ENCODE data around the gene PXDN. TPM values are rescaled to one million over a fixed set of nuclear protein-coding genes. Genes with fewer than 3 reads are reported as not detected.

PXDN gene
- total and polyA plus RNA-seq, 11 donors: 5.9 to 83.7 (median 28.2) TPM

- TF ChIP-seq CTCF (IDR thresholded peaks at IDR 0.05) (no peak), POLR2A (IDR thresholded peaks at IDR 0.05) (no peak)
- Histone ChIP-seq H3K9me3 (no peaks in the 10 kb centered on the region), H3K36me3 (no peaks in the 10 kb centered on the region), H3K27ac (peak overlapping the region in 11 of 12 donors; percentile 11 to 70 (median 49)), H3K4me1 (peaks cover 0 to 48% (median 27%) of the 10 kb centered on the region in 12 donors), H3K27me3 (no peaks in the 10 kb centered on the region), H3K4me3 (no peak overlapping the region)
- DNase-seq (peak in 4 of 5 donors; percentile 44 to 72 (median 65)), ATAC-seq (peak in 3 of 4 donors; percentile 21 to 48 (median 30))
- intact Hi-C loops (cut with DNase I): loop anchor here in 1 of 10 donors (5.0 kb wide), 1 partner anchor 51 kb away; no protein-coding TSS in a partner anchor
- WGBS, 4 donors: 54 to 60% (median 56%) methylated on average over 27 of the region's 27 CpGs
These were observed 142.6 kb downstream of the PXDN start for GRCh38 chr2:1601471-1602277.

- no peaks in the 10 kb centered on the region for H3K27me3 ChIP-seq
- no peak overlapping the region for H3K4me3 ChIP-seq
- H3K27ac ChIP-seq: peak overlapping the region in 10 of 12 donors; percentile 11 to 70 (median 50)
- H3K9me3 ChIP-seq: no peaks in the 10 kb centered on the region
- no peaks in the 10 kb centered on the region for H3K36me3 ChIP-seq
- intact Hi-C loops (cut with DNase I): loop anchor here in 1 of 10 donors (5.0 kb wide), 1 partner anchor 51 kb away; no protein-coding TSS in a partner anchor
- WGBS, 4 donors: 77 to 91% (median 84%) methylated on average over 5 of the region's 5 CpGs
- ATAC-seq (no peak), DNase-seq (no peak)
- TF ChIP-seq CTCF (IDR thresholded peaks at IDR 0.05) (no peak), POLR2A (IDR thresholded peaks at IDR 0.05) (no peak)
- peaks cover 0 to 41% (median 21%) of the 10 kb centered on the region in 12 donors for H3K4me1 ChIP-seq
These were observed 143.3 kb downstream of the PXDN start for GRCh38 chr2:1601067-1601412.

GRCh38 chr2:1600191-1601066, 143.9 kb downstream of the PXDN start:
- H3K27ac ChIP-seq: peak overlapping the region in 8 of 12 donors; percentile 11 to 70 (median 46)
- H3K4me3 ChIP-seq: no peak overlapping the region
- H3K4me1 ChIP-seq: peaks cover 0 to 35% (median 15%) of the 10 kb centered on the region in 12 donors
- 75 to 87% (median 82%) methylated on average over 20 to 29 of the region's 29 CpGs for WGBS, 4 donors
- ATAC-seq: peak in 1 of 4 donors; percentile 15
- no peaks in the 10 kb centered on the region for H3K27me3 ChIP-seq
- intact Hi-C loops (cut with DNase I): loop anchor here in 1 of 10 donors (5.0 kb wide), 1 partner anchor 52 kb away; no protein-coding TSS in a partner anchor
- TF ChIP-seq CTCF (IDR thresholded peaks at IDR 0.05): no peak
- no peak for TF ChIP-seq POLR2A (IDR thresholded peaks at IDR 0.05)
- DNase-seq: no peak
- H3K9me3 ChIP-seq: no peaks in the 10 kb centered on the region
- H3K36me3 ChIP-seq: no peaks in the 10 kb centered on the region

Data from heart left ventricle (tissue), 16 donors.